Heart left ventricle (tissue), 13 donors: ENCODE results near the gene YIF1A.

Source experiments
- POLR2A ChIP-seq, 2 donors: fragments of 450-650 bp; IDR thresholded peaks; one replicate each; pipeline ENCODE4 v1.6.1; 2017; ENCODE audit warnings: antibody characterized with exemption in 2 of 2, mild to moderate bottlenecking in 2 of 2, moderate library complexity in 2 of 2
- TF ChIP-seq, protein P1 (sequence below), 12 donors: fragments of 200-600 bp; sonication (generic) in 4 of 12; IDR thresholded peaks; one replicate each; pipeline versions ENCODE4 v1.5.0 to v1.8.0; 2018 to 2022; ENCODE audit warnings: antibody characterized with exemption in 12 of 12, mild to moderate bottlenecking in 5 of 12
- donor health status: ischemic (EF 13 %, LVEDD 7.1; RV severe dilation, severe dysfunction).
- donor health status: DM: no; HTN: yes; CAD: no.
- donor health status: DM: no; HTN: no; CAD: no.
- donor health status: ischemic (EF 25% LVEDD 6.9; RV normal size, moderate dysfunction).
- donor health status: ischemic (EF 25% LVEDD 5.7; RV mildly dilated, moderate dysfunction).
- donor health status: ischemic (EF 35%, LVEDD 5.7; RV mildly dilated, moderate dysfunction).
- donor health status: nonischemic (EF 11% LVEDD 7.7; RV severe dilation, severe dysfunction).
- donor health status: DM: yes; HTN: yes; CAD: no.
- donor health status: PGD.
- donor health status: ischemic (EF 29% LVEDD 5.4; RV normal size, mild dysfunction).
- donor health status: nonischemic (EF 23%, LVEDD 6.1; RV moderate dilation, normal function).

- TF ChIP-seq, protein P1, sequence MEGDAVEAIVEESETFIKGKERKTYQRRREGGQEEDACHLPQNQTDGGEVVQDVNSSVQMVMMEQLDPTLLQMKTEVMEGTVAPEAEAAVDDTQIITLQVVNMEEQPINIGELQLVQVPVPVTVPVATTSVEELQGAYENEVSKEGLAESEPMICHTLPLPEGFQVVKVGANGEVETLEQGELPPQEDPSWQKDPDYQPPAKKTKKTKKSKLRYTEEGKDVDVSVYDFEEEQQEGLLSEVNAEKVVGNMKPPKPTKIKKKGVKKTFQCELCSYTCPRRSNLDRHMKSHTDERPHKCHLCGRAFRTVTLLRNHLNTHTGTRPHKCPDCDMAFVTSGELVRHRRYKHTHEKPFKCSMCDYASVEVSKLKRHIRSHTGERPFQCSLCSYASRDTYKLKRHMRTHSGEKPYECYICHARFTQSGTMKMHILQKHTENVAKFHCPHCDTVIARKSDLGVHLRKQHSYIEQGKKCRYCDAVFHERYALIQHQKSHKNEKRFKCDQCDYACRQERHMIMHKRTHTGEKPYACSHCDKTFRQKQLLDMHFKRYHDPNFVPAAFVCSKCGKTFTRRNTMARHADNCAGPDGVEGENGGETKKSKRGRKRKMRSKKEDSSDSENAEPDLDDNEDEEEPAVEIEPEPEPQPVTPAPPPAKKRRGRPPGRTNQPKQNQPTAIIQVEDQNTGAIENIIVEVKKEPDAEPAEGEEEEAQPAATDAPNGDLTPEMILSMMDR (IDR thresholded peaks at IDR 0.05) = no peak
- no peak for TF ChIP-seq POLR2A (IDR thresholded peaks at IDR 0.05)
These were observed 7.0 kb downstream of the YIF1A start for GRCh38 chr11:66281776-66282467.
